GM21786 (cell line): ENCODE data around the gene CTSE.
"Not testable (repeated sequence)": the region's sequence is repeated elsewhere in the genome, so short reads cannot be mapped to it uniquely, and the experiment has no call there.

ENCODE experiments used
- ATAC-seq: cut with Tn5 transposase; IDR thresholded peaks from one replicate; pipeline ENCODE4 v1.9.1; 2021; ENCODE audit not compliant: unreplicated experiment

The CTSE gene

GRCh38 chr1:206020393-206021007 lies 3.2 kb downstream of the CTSE start:
- ATAC-seq: no peak

DNA sequence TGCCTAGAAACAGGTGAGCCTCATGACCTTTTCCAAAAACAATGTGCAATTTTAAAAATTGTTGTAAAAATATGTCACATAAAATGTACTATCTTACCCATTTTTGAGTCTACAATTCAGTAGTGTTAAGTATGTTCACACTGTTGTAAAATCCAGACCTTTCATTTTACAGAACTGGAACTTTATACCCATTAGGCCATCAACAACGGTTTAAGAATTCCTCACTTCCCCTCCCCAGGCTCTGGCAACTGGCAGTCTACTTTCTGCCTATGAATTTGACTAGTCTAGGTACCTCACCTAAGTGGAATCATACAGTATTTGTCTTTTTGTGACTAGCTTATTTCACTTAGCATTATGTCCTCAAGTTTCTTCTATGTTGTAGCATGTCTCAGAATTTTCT lies 8.6 kb downstream of the CTSE start:
- no peak for ATAC-seq

DNA sequence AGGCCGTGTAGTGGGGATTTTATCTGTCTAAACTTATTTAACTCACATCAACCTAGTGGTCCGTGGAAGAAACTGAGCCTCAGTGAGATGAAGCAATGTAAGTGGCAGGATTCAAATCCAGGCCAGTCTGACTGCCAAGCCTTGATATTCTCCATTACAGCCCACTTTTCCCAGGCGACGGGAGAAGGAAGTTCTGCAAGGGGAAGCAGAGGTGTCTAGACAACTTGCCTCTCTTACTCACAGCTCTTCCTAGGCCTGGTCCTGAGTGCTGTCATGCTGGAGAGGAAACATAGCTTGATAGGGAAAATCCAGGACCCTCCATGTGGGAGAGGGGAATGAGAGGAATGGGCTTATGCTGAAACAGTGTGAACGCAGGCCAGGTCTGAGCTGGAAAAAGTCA lies 9.1 kb downstream of the CTSE start:
- ATAC-seq: no peak

DNA sequence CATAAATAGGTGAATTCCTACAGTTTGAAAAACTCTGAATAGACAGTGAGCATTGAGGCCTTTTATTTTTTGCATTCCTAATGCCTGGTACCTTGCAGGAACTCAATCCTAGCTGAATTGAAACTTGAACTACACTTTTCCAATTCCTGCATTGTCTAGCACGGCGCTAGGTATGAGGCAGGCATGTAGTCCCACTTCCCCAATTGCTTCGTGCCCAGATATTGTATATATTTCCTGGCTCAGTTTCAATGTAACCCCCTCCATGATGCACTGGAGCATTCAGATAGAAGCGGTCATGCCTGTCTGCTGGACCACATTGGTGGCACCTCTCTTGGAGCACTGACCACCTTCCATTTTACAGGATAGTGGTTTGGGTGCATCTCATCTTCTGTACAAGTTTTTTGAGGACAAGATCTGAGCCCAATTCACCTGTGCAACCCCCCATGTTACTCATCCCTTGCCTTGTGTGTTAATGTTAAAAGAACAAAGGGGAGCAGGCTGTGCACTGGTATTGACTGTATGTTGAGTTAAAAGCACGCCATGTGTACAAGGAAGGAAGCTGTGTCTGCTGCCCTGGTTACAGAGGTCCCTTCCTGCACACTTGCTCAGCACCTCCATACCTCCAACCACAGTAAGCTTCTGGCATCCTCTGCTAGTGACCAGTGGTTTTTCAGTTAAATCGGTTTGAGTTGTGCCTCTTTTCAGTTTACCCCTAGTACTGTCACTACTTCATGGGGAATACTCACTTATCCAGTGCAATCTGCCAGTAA lies 10.5 kb downstream of the CTSE start:
- no peak for ATAC-seq

DNA sequence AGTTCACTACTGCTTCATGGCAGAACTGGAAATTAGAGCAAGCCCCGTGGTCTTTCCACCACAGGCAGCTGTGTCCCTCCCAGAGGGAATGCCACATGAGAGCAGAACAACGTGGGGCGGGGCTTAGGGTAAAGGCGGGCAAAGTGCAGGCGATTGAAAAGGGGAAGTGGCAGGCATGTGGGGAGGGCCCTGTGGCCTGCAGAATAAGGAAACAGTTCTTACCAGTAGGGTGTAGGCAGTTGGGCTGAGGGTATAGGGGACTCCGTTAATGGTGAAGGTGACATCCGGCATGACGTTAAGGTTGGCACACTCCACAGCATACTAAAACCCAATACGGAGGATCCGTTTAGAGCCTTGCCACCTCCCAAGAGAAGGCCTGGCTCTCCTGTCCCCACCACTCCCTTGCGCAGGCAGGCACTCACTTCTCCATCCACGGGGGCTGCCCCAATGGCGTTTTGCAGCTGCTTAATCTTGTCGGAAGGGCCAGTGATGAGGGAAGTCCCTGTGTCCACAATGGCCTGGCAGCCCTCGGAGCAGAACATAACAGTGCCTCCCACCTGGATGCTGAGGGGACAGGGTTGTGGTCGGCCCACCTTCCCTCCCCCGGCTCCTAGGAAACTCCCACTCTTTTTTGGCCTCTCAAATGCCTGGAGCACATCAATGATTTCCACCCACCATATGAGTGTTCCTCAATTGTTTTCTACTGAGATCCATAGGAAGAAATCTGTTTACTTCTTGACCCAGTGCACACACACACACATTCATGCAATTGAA lies 11.4 kb downstream of the CTSE start:
- peak; percentile 98 for ATAC-seq

DNA sequence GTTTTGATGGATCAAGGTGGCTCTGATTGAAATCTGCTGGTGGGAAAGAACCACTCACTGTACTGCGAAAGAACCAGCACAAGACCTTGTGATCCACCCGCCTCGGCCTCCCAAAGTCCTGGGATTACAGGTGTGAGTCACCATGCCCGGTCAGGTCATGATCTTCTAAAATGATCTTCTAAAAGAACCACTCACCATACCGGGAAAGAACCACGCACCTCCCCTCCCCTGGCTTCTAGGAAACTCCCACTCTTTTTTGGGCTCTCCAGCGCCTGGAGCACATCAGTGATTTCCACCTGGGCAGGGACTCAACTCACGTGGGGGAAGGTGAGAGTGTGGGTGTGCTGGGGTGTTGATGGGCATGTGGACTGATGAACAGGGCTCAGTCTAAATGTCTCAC lies 12.6 kb downstream of the CTSE start:
- ATAC-seq: no peak

- no peak for ATAC-seq
Measured at GRCh38 chr1:206010060-206010459, 13.6 kb downstream of the CTSE start.

DNA sequence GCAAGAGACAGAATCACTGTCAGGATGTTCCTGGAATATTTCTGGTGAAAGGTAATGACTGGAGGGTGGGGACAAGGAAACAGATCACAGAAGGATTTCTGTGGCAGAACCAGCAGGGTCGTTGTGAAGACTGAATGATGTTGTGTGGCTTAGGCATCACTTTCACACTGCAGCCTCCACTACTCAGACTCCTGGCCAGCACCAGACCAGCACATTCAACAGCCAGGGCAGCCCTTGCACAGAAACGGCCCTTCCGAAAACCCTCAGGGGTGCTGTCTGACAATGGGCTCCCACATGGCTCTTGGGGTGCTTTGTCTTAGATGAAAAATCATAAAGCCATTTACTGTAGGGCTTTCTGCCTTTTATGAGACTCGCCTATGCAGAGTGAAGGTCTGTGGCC lies 16.7 kb downstream of the CTSE start:
- ATAC-seq: no peak

- no peak for ATAC-seq
Measured at GRCh38 chr1:206005778-206006180, 17.9 kb downstream of the CTSE start.

DNA sequence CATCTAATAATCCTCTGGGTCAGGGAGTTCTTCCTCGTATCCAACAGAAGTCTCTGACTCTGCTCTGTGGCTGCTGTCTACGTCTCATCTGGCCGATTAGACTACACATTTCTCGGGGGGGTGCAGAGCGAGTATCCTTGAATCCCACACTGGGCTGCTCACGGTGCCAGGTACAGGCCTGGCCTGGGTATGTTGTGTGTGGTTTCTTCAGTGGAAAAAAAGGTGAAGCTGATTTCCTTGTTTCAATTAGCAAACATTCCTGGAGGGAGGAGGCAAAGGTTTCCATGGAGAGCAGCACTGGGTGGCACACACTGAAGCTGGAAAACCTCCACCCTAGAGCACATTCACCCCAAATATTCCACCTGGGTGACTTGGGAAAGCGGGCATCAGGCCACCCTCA lies 18.5 kb downstream of the CTSE start:
- no peak for ATAC-seq

- no peak for ATAC-seq
Measured at GRCh38 chr1:206004826-206005225, 18.9 kb downstream of the CTSE start.

DNA sequence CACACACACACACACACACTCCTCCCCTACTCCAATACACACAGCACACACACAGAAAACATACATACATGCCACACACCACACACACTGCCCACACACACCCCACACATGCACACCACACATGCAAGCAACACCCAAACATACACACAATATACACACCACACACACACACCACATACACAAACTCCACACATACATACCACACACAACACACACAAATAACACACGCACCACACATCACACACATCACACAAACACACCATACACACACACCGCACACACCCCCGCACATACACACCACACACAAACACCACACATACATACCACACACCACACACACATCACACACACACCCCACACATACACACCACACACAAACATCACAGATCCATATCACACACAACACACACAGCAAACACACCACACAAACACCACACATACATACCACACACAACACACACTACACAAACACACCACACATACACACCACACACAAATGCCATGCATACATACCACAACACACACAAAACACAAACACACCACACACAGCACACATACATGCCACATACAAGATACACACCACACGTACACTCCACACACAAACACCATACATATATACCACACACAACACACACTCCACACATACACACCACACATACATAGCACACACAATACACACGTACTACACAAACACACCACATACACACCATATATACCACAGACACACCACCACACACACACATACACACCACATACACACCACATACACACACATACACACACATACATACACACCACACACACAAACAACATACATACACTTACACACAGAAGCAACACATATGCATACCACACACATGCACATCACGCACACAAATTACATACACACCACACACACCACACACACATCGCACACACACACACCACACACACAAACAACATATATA lies 19.6 kb downstream of the CTSE start:
- no peak for ATAC-seq

GRCh38 chr1:206002871-206003801 lies 20.6 kb downstream of the CTSE start, which contains the start of gene RAB7B:
RAB7B (minus strand) TSS chr1:206003395; CDS start chr1:205994135, 9,260 bp downstream.
- no peak for ATAC-seq

DNA sequence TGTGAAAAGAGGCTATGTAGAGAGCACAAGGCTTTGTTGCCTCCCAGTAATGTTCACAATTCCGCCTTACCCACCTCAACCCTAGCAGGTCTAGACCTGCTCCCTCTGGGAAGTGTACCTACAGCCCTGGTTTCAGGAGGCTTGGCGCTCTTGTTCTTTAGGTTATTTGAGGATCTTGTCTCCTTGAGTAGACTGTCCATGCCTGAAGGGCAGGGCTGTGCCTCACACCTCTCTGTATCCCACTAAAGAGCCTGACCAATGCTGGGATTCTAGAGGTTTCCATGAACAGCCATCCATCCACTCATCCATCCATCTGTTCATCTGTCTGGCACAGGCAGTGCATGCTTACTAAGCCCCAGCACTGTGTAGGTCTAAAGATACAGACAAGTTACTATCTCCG lies 21.5 kb downstream of the CTSE start:
- no peak for ATAC-seq

GRCh38 chr1:206001476-206001888 lies 22.2 kb downstream of the CTSE start:
- ATAC-seq: no peak

DNA sequence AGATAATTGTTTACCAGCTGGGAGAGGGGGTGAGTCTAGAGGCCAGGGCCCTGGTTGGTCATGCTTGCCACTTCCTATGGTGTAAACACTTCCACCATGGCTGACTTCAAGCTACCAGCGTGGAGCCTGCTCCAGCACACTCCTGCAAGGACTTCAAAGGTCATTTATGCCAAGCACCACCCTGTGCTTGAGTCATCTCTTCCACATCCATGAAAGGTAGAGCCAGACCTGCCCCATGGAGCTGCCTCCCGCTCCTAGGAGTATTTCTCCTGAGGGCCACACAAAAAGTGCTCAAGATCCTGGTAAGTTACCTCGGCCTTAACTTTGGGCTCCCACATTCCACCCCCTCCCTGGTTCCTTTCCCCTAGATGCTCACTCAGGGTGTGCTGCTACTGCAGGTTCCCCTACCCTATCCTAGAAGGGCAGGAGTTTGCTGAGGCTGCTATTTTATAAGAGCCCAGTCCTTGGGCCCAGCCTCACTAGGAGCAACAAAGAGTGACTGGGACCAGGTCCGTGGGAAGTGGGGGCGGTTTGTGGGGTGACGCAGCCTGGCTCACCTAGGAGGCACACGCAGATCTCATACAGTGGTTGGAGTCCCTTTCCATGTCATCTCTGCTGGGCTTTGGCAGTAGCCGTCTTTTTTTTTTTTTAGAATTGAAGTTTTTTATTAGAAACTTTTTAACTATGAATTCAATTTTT lies 22.9 kb downstream of the CTSE start:
- no peak for ATAC-seq

- no peak for ATAC-seq
Measured at GRCh38 chr1:205998457-205999241, 25.0 kb downstream of the CTSE start.

DNA sequence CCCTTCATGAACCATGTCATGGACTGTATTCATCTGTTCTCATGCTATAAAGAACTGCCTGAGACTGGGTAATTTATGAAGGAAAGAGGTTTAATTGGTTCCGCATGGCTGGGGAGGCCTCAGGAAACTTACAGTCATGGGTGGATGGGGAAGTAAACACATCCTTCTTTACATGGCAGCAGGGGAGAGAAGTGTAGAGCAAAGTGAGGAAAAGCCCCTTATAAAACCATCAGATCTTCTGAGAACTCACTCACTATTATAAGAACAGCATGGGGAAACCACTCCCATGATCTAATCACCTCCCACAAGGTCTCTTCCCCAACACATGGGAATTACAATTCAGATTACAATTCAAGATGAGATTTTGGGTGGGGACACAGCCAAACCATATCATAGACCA lies 27.1 kb downstream of the CTSE start:
- ATAC-seq: not testable (repeated sequence)
